NCI-H1436 (cell line): ENCODE data around the gene LMTK3.

Source experiments
- DNase-seq: peaks from one replicate; lab custom pipeline; 2025; lab: John Stamatoyannopoulos, UW

Gene LMTK3, protein sequence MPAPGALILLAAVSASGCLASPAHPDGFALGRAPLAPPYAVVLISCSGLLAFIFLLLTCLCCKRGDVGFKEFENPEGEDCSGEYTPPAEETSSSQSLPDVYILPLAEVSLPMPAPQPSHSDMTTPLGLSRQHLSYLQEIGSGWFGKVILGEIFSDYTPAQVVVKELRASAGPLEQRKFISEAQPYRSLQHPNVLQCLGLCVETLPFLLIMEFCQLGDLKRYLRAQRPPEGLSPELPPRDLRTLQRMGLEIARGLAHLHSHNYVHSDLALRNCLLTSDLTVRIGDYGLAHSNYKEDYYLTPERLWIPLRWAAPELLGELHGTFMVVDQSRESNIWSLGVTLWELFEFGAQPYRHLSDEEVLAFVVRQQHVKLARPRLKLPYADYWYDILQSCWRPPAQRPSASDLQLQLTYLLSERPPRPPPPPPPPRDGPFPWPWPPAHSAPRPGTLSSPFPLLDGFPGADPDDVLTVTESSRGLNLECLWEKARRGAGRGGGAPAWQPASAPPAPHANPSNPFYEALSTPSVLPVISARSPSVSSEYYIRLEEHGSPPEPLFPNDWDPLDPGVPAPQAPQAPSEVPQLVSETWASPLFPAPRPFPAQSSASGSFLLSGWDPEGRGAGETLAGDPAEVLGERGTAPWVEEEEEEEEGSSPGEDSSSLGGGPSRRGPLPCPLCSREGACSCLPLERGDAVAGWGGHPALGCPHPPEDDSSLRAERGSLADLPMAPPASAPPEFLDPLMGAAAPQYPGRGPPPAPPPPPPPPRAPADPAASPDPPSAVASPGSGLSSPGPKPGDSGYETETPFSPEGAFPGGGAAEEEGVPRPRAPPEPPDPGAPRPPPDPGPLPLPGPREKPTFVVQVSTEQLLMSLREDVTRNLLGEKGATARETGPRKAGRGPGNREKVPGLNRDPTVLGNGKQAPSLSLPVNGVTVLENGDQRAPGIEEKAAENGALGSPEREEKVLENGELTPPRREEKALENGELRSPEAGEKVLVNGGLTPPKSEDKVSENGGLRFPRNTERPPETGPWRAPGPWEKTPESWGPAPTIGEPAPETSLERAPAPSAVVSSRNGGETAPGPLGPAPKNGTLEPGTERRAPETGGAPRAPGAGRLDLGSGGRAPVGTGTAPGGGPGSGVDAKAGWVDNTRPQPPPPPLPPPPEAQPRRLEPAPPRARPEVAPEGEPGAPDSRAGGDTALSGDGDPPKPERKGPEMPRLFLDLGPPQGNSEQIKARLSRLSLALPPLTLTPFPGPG (N-terminal part only)

DNA sequence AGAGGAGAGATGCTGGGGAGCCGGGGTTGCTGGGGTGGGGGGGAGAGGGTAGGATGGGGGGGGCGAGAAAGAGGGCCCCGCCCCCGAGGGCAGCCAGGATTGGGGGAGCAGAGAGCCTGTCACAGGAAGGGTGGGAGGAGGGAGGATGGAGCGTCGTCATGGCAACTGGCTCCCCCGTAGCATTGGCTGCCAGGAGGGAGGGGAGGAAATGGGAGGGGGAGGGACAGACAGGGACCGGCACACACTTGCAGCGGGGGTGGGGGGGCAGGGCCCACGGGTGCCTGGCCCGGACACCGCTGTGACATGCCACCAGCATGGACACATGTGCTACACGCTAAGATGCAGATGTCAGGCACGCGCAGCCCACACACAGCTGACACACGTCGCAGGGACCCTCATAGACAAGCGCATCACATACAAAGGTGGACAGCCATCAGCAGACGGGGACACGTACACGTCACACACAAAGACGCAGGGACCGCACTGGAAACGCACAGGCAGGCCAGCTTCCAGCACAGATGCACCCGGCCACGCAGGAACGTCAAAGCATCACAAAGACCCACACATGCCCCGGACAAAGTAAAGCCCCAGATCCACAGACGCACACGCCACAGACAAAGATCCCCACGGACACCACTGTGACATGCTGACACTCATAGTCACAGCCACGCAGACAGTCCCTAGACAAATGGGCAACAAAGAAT lies at the start of gene LMTK3:
LMTK3 (minus strand) TSS at position 36 of the 704 bp plus-strand sequence. CDS start 259 bp downstream, outside the sequence.
- DNase-seq: peak; percentile 90

DNA sequence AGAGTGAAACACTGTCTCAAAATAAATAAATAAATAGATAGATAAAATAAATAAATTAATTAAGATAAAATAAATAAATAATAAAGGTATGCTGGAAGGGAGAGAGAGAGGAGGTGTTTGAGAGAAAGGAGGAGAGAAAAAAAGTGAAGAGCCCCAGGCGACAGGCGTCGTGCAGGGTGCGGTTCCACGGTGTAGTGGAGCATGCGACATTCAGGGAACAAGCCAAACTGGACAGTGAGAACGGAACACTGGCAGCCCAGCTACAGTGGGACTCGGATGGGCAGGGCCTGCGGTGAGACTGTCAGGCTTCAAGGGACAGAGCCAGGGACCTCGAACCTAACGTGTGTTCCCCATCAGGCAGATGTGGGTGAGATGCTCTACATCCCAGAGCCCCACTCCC lies 49.8 kb upstream of the LMTK3 start:
- DNase-seq: no peak

DNA sequence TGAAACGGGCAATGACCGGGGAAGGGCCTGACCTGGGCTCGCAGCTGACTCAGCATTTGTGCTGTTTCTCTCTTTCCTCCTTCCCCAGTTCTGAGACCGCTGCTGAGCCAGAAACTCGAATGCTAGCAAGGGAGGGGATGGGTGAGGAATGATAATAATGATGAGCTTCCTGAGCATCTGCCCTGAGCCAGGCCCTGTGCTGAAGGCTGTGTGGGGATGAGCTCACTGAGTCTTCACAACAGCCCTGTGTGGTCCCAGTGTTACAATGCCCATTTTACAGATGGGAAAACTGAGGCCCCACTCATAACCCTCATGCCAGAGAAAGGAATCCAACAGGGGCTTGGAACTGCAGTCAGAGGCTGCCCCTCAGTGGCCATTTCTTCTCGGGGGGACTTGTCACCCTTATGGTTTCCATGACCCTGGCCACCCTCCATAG lies 48.5 kb upstream of the LMTK3 start:
- DNase-seq: no peak

DNA sequence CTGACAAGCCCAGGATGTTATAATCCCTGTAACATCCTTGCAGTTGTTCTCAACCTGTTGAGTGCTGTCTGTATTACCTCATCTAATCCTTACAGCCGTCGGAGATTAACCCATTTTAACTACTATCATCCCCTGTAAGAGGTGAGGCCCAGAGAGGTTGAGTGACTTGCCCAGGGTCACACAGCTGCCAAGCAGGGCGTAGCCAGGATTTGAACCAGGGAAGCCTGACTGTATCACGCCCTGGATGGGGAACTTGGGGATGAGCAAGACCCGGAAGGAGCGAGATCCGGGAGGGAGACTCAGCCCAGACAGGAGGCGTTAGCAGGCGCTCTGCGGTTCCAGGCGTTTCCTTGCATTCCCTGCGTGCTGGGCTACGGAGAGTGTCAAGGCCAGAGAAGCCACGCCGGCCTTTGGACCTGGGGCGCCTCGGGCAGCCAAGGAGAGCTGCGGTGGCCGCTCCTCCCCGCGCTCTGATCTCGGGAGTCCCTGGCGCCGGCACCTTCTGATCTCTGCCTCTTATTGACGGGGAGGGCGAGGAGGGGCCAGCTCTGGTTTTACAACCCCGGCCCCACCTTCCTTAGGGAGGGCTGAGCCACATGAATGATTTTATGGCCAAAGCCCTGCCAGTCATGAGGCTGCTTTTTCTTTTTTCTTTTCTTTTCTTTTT lies 46.5 kb upstream of the LMTK3 start:
- no peak for DNase-seq

DNA sequence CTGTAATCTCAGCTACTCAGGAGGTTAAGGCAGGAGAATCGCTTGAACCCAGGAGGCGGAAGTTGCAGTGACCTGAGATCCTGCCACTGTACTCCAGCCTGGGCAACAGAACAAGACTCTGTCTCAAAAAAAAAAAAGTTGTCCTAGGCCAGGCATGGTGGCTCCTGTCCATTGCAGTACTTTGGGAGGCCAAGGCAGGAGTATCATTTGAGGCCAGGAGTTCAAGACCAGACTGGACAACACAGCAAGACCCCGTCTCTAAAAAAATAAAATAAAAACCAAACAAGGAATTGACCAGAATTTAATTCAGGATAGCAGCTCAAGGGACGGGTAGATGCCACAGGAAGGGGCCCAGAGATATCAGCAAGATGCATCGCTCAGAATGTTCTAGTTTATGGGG lies 45.2 kb upstream of the LMTK3 start:
- DNase-seq: no peak

DNA sequence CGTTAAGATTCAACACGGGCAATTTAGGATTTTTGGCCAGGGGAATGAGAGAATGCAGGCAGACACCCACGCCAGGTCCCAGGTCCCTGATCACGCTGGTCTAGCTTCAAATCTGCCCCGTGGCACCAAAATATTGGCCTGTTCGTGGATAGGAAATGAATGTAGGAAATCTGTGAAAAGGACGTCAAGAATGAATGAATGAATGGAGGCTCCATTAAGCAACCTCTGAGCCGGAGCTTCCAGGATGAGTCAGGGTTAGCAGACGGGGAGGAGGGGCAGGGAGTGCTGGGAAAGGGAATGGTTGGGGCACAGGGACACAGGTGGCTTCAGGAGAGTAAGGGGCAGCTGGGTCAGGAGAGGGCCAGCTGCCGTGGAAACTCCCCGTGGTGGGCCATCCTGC lies 44.5 kb upstream of the LMTK3 start:
- DNase-seq: no peak

DNA sequence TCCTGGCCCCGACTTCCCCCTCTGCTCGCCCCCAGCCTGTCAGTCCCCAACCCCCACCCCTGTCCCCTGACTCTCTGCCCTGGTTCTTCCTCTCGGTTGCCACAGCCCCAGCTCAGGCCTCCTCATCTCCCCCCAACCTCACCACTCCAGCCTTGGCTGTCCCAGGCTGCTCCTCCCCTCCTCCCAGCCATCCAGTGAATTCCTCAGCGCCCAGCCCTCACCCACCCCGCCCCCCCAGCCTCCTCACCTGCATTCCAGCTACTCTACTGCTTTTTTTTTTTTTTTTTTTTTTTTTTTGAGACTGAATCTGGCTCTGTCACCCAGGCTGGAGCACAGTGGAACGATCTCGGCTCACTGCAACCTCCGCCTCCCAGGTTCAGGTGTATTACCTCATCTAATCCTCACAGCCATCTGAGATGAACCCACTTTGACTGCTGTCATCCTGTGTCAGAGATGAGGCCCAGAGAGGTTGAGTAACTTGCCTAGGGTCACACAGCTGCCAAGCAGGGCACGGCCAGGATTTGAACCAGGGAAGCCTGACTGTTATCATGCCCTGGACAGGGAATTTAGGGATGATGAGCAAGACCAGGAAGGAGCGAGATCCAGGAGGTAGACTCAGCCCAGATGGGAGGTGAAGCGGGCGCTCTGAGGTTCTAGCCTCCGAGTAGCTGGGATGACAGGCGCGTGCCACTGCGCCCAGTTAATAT lies 42.9 kb upstream of the LMTK3 start:
- DNase-seq: no peak

DNA sequence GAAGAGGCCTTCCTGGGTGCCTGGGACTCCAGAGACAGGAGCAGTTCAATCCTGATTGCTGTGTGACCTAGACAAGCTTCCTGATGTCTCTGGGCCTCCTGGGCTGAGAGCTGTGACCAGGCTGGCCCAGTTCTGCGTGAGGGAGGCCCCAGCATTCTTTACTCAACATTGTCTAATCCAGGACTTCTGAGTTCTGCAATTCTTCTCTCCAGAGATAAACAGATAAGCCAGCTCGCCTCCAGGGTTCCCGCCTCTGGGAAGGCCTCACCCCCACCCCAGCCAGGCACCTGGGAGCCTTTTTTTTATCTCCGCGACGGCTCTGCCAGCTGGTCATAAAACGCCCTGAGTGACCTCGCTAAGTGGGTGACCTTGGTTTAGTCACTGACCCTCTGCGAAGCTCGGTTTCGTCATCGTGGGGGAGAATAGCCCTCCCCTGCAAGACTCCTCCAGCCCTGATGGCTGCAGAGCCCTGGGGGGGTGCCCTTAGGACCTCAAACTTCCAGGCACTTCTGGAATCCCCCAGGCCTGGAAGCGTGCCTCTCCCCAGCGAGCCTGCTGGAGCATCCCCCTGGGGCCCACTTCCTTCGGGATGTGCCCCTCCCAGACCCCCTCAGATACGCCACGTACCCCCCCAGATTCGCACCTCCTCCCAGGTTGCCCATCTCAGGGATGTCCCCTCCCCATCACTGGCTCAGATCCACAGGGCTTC lies 42.2 kb upstream of the LMTK3 start:
- DNase-seq: no peak

DNA sequence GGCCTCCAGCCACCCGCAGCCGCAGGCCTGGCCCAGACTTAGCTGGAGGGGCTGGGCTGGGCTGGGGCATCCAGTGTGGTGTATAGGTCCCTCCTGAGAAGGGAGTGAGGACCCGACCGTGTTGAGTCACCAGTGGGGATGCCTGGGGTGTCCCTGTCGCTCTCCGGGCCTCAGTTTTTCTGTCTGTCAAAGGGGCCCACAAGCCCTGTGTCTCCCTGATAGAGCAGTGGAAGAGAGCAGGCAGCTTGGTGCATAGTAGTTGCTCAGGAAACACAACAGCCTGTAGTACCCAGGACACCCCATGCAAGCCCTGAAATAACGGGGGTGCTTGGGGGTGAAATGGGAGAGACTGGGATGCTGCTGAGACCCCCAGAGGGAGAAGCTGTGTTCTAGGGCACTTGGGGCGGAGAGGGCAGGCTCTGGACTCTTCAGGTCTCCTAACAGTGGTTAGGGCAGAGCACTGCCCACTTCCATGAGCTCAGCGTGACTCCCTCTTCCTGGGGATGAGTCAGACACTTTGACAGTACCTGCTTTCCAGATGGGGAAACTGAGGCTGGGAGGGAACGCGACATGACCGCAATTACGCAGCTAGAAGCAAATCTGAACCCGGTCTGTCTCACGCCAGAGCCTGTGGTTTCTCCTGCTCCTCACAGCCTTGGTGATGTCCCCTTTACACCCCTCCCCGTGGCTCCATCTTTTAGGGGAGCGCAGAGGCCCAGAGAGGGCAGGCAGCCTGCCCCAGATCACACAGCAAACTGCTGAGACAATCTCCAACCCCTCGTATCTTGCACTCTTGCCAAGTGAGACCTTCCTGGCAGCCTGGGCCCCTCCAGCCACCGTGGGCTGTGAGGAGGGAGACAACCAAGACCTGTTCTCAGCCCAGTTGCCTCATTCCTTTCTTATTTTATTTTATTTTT lies 41.0 kb upstream of the LMTK3 start:
- DNase-seq: no peak

DNA sequence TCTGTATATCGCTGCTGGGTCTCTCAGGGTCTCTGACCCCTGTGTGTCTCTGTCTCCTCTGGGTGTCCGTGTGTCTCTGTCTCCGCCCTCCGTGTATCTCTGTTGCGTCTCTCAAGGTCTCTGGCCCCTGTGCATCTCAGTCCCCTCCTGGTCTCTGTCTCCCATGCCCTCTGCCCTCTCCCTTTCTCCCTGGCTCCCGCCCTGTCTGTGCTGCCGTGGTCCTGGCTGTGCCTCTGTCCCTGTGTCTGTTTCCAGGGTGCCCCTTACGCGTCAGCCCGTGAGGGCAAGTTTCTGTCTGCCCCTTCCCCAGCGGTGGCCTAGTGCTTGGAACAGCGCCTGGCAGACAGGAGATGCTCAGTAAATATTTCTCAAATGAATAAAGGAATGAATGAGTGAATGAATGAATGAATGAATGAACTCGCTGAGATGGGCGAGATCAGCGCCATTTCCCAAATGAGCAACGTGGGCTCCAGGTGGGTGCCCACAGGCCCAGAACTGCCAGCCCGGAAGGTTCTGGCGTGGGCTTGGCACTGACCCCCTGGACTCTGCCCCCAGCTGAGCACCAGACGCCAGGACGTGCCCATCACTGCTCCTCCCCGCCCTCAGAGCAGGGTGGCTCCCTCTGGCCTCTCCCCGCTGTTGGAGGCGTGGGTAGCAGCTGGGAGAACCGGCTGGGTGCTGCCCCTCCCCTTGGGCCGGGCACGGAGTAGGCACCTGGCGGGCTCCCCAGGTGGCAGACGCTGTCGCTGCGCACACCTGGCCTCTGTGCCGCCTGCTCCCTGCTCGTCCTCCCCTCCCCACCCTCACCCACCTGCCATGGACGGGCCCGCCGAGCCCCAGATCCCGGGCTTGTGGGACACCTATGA lies 40.0 kb upstream of the LMTK3 start, which contains the start of gene SULT2B1:
SULT2B1 (plus strand) TSS at position 736 of the 866 bp plus-strand sequence; CDS start at position 817, 81 bp downstream.
- DNase-seq: peak; percentile 86

DNA sequence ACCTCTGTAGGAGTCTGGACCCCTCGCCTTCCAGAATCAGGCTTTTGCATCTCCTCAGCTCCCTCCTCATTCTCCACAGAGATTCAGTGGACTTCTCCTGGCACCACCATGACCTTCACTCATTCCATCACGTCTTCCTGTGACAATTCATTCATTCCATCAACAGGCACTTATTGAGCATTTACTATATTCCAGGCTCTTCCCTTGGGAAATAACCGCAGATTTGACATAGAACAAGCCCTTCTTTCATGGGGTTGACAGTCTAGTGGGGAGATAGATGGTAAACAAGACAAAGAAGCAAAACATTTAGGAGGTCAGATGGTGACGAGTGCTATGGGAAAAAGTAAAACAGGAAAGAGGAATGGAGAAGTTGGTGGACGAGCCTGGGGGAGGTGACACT lies 37.7 kb upstream of the LMTK3 start:
- DNase-seq: no peak

DNA sequence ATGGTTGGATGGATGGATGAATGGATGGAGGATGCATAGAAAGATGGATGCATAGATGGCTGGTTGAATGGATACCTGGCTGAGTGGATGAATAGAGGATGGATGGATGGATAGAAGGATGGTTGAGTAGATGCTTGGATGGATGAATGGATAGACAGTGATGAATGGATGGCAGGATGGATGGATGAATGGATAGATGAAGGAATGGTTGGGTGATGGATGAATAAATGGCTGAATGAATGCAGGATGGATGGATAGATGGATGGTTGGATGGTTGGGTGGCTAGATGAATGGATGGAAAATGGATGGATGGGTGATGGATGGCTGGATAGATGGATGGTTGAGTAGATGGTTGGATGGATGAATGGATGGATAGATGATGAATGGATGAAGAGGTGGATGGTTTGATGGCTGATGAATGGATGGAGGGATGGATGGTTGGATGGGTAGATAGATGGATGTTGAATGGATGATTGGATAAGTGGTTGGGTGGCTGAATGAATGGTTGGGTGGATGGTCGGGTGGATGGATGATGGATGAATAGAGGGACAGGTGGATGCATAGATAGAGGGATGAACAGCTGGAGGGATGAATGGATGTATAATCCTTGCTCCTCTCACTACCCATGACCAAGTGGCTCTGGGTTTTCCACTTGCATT lies 36.7 kb upstream of the LMTK3 start:
- DNase-seq: no peak

DNA sequence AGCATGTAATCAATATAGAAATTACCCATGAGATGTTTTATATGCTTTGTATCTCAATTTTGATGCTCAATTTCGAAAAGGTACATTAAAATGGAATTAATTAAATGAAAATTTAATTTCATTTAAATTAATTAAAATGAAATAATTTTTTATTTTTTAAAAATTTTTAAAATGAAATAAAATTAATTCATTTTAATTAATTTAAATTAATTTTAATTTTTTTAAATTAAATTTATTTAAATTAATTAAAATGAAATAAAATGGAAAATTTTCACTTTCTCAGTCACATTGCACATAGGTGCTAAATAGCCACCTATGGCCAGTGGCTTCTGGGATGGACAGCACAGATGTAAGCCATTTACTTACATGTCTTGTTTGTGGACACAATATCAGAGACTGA lies 36.1 kb upstream of the LMTK3 start:
- no peak for DNase-seq

DNA sequence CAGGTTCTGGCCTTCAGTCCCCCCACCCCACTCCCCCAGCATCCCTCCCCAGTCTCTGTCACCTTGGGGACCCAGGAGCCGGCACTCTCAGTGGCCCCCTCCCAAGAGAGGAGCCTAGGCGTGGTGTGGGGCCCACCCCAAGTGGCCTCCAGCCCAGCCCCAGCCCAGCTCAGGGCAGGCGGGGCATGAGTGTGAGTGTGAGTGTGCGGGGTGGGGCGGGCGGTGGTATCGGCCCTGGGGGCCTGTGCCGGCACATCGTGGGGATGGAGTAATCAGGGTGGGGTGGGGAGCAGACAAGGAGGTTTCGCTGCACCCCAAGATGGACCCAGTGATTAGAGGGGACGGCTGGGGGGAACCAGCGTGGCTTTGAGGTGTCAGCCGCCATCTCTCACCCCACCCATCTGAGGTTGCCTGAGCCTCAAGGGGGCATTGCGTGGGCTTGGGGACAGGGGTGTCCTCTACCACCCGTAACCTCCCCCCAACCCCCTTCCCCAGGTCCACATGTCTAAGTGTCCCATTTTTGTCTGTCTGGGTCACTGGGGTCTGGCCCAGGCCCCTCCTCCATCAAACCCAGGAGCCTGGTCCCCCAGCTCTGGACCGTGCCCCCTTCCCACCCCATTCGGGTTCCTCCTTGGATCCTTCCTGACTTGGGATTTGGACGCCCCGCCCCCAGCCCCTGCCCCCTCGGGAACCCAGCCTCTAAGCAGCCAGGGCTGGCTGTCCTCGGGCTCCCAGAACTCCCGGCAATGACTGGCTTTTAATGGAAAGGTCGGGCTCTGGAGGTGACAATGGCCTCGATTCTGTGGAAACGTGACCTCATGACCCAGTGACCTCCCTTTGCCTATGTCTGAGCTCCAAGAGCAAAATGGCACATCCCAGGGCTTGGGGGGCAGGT lies 33.5 kb upstream of the LMTK3 start:
- no peak for DNase-seq

DNA sequence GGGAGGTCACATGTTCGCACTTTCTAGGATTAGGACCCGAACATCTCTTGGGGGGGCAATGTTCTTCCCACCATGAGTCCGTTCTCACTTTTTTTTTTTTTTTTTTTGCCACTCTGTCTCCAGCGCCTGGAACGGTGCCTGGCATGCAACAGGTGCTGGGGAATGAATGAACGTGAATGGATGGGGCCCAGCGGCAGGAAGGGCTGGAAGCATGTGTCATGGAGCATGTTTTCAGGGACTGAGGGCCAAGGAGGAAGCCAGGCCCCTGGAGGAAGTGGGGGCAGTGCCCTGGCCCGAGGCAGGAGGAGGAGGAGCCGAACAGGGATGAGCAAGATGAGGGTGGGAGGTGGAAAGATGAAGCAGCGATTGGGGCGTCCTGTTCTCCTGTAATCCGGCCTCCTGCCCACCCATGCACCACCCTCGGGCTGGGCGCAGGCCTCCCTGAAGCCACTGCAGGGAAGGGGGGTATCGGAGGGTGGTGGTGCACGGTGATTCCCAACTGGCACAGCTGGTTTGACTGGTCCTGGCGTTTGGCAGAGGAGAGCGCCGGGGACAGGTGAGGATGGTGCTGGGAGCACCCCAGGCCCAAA lies 31.6 kb upstream of the LMTK3 start:
- no peak for DNase-seq

DNA sequence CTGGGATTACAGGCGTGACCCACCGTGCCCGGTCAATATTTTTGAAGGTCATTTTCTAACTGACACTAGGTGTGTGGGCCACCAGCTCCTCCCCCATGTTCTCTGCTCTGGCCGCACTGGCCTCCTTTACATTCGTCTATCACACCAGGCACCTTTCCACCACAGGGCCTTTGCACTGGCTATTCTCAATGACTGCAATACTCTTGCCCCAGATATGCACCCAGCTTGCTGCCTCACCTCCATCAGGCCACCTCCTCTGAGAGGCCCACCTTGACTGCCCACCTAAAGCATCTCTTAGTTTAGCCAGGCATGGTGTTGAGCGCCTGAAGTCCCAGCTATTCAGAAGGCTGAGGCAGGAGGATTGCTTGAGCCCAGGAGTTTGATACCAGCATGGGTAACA lies 30.2 kb upstream of the LMTK3 start:
- no peak for DNase-seq
